ENCODE measurements around the gene FBXW7.

Gene FBXW7

GRCh38 chr4:152464030-152464823 is 71.7 kb downstream of the FBXW7 start:
- no peak for DNase-seq

GRCh38 chr4:152463562-152463961 is 72.3 kb downstream of the FBXW7 start:
- no peak for DNase-seq

DNA sequence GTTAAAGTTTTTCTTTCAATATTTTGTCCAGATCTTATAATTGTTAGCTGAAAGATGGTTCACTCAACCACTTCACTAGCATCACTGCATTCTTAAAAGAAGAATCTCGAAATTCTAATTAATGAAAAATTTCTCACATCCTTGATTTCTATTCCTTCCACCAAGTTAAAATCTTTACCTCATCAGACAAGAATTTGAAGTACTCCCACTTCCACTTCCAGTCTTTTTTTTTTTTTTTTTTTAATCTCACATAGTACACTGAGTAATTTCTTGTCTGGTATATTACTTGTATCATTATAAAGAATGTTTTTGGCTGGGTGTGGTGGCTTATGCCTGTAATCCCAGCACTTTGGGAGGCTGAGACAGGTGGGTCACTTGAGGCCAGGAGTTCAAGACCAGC is 73.2 kb downstream of the FBXW7 start:
- no peak for DNase-seq

GRCh38 chr4:152462047-152462446 is 73.8 kb downstream of the FBXW7 start:
- no peak for DNase-seq

GRCh38 chr4:152460488-152460887 is 75.4 kb downstream of the FBXW7 start:
- DNase-seq: no peak

DNA sequence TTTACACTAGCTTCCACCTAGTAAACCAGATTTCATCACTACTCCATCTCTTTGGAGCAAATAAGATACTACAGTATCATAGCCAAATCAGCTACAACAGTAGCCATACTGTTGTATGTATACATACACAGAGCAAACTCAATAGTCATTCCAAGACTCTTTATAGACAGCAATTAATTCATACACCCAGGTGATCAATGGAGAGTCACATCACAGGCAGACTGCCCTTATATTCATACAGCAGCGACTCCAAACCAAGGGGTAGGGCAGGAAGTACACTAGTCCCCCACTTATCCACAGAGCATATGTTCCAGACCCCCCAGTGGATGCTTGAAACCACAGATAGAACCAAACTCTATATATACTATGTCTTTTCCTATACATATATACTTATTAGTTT is 76.6 kb downstream of the FBXW7 start:
- DNase-seq: no peak

GRCh38 chr4:152458801-152459302 is 77.0 kb downstream of the FBXW7 start:
- DNase-seq: no peak

DNA sequence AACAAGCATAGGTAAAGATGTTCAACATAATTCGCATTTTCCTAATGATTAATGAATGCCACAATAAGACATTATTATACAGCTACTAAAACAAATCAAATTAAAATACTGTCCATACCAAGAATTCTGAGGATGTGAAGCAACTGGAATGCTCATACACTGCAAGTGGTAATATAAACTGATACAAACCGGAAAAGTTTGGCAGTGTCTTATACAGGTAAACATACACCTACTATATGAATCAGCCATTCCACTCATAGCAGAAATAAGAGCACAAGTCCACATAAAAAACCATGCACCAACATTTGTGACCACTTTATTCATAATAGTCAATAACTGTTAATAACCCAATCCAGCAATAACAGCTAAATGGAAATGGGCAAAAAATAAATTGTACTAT is 79.3 kb downstream of the FBXW7 start:
- DNase-seq: no peak

DNA sequence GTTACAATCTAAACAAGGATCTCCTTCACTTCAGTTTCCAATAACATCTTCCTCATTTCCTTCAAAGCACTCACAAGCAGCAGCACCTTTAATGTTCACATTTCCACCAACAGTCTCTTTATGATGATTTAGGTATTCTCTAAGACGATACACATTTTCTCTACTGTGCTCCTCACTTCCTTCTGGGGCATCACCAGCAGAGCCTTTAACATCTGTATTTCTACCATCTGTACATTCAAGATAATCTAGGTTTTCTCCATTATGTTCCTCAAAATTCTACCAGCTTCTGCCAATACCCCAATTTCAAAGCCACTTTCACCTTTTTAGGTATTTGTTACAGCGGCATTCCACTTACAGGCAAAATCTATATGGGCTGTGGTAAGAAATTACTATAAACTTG is 80.6 kb downstream of the FBXW7 start:
- DNase-seq: no peak

GRCh38 chr4:152454398-152455011 is 81.4 kb downstream of the FBXW7 start:
- no peak for DNase-seq

DNA sequence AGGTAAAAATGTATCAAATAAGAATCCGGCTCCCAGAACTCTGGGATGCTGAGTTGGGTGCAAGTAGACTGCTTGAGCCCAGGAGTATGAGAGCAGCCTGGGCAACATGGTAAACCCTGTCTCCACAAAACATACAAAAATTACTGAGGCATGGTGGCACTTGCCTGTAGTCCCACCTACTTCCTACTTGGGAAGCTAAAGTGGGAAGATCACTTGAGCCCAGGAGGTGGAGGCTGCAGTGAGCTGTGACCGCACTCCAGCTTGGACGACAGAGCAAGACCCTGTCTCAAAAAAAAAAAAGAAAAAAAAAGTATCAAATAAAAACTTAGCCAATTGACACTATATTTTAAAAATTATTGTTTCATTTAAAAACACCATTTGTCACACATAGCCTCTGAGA is 84.4 kb downstream of the FBXW7 start:
- no peak for DNase-seq

DNA sequence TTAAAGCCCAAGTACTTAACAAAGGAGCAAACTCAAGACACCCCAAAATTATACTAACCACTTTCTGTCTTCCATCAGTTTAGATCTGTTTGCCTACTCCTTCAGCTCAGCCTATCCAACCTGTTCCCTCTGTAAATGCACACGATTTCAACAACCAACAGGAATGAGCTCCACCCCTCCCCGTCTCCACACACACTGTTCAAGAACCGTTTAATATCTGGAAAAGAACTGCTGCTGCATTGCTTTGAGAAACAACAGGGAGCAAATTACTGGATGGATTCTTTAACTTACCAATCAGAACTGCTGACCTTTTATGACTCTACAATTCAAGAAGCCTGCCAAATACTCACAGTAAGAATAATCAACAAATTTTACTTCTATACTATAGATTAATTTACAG is 87.0 kb downstream of the FBXW7 start:
- no peak for DNase-seq

- DNase-seq: no peak
These were observed 87.7 kb downstream of the FBXW7 start for GRCh38 chr4:152448038-152448707.

DNA sequence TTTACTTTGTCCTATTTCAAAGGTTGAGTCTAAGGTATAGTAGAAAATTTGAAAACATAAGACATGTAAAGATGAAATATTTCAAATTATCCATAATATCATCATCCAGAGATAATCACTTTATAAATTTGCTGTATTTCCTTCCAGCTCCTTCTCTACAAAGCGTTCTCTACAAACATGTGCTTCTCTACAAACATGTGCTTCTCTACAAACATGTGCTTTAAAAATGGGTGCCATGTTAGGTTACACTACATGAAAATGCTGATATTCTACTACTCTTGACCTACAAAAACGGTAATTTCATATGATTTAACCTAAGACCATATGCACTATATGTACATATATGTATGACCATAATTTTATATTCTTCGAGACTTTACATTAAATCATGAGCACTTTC is 92.0 kb downstream of the FBXW7 start:
- no peak for DNase-seq

DNA sequence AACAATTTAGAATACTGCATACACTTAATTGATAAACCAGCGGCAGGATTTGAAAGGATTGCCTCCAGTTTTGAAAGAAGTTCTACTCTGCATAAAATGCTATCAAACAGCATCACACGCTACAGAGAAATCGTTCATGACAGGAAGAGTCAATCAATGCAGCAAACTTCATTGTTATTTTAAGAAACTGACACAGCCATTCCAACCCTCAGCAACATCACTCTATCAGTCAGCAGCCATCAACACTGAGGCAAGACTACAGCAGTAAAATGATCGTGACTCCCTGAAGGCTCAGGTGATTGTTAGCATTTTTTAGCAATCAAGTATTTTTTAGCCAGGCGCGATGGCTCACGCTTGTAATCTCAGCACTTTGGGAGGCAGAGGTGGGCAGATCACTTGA is 98.3 kb downstream of the FBXW7 start:
- no peak for DNase-seq

GRCh38 chr4:152436384-152436783 is 99.5 kb downstream of the FBXW7 start:
- DNase-seq: no peak

GRCh38 chr4:152434011-152434410 is 101.9 kb downstream of the FBXW7 start:
- no peak for DNase-seq

DNA sequence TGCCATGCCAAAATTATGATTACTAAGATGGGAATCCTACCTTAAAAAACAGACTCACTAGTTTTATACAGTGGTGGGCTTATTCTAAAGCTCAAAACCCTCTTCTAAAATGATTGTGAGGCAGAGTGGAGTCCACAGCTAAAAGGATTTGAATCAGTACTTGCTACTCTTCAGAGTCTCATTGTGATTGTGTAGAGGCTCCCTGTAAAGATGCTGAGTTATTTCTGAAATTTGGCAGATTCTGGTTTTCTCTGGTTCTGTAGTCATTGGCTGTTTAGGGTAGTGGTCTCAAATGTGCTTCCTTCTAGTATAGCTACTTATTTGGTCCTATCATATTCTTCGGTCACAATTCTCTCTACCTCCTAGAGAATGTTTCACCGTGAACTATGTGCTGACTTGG is 104.1 kb downstream of the FBXW7 start:
- DNase-seq: no peak

DNA sequence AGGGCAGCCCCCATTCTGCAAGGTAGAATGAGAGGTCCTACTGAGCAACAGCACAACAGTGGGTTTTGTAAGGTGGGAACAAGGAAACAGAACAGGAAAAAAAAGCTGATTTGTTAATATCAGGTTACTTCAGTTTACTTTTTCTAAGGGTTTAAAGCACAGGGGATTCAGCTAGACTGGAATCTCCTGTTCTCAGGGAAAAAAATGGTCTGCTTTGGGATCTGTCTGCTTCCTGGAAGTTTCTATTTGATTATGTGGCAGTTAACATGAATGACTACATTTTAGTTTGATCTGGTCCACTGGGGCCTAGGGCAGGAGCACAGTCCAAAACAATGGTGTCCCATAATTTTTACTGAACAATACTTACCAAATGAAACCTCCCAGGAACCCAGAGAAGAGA is 104.6 kb downstream of the FBXW7 start:
- no peak for DNase-seq

GRCh38 chr4:152430507-152430906 is 105.4 kb downstream of the FBXW7 start:
- no peak for DNase-seq

DNA sequence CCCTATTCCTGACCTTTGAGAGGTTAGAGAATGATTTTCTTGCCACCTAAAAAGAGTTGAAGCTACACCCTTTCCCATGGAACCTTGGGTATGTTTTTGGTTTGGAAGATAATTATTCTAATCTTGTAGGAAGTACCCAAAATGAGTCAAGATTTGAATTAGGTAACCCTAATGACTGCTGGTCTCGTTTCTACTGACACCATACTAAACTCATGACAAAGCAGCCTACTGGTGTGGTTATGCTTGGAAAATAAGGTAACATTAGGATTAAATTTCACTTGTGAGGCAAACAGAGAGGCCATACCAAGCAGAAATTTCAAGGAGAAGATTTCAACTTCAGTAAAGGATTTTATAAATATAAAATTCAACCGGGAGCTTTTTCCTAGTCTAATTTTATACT is 107.9 kb downstream of the FBXW7 start:
- DNase-seq: no peak

- DNase-seq: no peak
These were observed 110.9 kb downstream of the FBXW7 start for GRCh38 chr4:152424977-152425376.

DNA sequence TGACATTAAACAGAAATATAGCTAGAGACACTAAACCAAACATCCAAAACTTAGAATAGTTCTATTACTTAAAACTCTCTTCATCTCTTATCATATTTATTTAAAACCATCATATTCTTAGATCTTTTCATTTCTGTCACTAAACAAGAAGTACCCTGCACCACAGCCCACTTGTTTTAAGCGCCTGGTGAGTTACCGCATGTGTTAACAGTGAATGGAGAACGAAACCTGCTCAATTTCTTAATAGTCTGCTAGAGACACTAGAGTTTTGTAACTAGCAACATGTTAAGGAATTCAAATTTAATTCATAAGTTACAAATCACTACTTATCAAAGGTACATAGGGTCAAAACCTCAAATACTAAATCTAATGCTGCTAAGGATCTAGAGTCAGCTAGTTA is 111.5 kb downstream of the FBXW7 start:
- DNase-seq: no peak

DNA sequence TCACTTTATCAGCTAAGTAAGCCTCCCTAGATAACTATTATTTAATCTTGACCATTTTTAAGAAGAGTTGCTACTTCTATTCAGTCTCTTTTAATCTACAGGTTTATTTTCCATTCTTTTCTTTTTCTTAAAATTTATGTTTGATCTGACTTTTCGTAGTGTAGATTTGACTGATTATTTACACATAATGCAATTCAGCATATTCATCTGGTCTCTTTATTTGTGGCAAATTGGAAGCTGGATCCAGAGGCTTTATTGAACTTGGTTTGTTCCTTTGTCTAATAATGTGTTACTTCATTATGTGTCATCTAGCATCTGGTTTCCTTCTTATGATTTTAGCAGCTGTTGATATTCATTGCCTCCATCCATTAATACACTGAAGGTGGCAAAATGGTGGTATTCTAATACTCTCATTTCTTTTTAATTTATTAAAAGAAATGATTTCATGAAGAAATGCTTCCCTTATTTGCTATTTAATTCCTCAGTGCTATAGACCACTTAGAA is 113.0 kb downstream of the FBXW7 start:
- DNase-seq: no peak
